Fibroblast of skin of right quadriceps (primary cell): ENCODE data around the gene DUSP19.

Source experiments
- DNase-seq: peaks from one replicate; pipeline ENCODE4 v3.0.0-alpha.2; 2013

The DUSP19 gene

DNA sequence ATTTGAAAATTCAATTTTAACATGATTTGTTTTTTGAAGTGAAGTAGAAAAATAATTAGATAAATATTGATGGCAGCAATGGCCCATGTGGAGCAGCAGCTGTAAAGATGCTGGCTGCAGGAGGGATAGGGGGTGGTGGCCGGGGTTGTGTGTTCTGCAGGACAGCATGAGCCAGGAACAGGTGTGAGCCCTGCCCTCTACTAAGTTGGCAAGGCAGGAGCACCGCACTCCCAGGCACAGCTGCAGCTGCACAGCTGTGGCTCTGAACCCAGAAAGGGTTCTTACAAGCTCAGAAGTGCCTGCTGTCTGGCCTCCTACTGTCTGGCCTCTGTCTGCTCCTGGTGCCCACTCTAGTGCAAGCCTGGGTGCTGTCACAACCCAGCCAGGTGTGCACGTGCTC is 10.0 kb upstream of the DUSP19 start:
- no peak for DNase-seq

DNA sequence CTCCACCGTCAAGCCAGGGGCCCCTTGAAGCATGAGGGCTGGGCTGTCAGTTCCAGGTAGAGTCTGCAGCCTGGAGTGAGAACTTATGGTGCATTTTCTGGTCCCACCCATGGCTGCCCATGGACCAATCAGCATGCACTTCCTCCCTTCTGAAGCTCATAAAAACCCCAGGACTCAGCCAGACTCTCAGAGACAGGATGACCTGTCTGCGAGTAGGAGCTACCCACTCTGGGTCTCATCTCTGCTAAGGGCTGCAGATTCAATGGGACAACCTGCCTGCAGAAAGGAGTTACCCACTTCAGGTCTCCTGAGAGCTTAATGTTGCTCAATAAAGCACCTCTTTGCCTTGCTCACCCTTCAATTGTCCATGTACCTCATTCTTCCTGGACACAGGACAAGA is 9.4 kb upstream of the DUSP19 start:
- no peak for DNase-seq

DNA sequence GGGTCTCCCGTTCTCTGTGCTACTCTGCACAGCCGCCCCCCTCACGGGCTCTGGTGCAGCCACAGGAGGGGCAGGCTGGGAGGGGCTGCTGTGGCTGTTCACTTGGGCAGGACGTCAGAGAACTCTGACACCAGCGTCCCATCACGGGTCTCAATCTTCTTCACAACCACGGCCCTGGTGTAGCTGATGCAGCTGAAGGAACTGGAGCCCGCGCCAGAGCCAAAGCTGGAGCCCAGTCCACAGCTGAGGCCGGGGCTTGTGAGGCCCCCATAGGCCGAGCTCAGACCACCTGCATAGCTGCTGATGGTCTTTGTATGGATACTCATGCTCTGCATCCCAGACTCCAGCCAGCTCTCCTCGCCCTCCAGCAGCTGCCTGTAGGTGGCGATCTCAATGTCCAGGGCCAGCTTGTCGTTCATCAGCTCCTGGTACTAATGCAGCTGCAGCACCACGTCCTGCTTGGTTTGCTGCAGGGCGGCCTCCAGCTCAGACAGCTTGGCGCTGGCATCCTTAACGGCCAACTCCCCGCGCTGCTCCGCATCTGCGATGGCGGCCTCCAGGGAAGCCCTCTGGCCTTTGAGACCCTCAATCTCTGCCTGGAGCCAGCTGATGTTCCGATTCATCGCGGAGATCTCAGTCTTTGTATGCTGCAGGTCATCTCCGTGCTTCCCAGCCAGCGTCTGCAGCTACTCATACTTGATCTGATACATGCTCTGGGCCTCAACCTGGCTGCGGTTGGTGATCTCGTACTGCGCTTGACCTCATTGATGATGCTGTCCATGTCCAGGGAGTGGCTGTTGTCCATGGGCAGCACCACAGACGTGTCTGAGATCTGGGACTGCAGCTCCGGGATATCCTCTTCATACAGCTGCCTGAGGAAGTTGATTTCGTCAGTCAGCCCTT is 7.4 kb upstream of the DUSP19 start:
- DNase-seq, result peak; percentile 21

DNA sequence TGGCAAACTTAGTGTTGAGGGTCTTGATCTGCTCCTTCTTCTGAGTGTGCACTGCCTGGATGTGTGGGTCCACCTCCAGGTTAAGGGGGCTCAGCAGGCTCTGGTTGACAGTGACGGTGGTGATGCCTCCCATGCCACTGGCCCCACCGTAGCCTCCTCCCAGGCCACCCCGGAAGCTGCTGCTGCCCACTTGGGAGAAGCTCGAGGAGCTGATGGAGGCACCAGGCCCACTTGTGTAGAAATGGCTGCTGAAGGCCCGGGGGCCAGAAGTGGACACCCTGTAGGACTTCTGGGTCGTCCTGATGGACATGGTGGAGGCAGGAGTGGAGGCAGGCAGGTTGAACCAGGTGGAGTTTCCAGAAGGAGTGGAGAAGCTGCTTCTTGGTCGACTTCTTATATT is 6.4 kb upstream of the DUSP19 start:
- no peak for DNase-seq

DNA sequence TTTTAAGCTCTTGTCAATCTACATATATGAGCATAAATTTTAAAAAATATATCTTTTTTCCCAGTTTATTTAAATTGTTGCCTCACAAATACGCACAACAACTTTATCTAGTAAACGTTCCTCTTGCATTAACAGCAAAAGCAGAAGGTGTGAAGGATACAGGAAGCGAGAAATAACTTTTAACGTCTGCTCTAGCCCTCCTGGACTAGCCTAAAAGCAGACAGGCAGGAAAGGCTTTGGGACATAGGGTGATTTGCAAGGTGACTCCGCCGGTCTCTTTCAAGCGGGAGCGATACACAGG is 434 bp upstream of the DUSP19 start:
- DNase-seq, result no peak

DNA sequence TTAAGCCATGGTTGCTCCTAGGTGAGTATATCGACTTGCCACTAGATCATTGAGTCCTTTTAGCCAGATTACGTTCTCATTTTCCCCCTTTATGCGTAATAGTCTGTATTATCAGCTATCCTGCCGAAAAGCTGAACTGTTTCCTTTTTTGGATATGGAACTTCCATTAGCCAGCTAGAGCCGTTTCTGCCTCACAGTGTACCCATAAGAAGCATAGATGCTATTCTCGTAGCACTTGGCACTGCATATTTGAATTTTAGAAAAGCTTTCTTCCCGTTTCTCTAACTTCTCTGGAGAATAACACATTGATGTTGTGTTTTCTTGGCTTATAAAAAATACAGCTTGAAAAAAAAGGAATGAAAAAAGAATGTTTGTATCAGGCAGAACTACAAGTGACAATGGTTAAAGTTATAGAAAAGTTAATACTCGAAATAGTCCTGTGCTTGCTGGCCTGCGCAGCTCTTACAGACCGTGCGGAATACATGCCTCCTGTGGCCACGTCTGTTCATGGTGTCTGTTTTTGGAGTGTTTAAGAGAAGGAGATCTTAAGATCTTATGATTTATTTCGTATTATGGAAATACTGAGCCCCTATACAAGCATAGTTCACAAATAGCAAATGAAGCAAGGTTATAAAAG is 710 bp downstream of the DUSP19 start:
- no peak for DNase-seq

DNA sequence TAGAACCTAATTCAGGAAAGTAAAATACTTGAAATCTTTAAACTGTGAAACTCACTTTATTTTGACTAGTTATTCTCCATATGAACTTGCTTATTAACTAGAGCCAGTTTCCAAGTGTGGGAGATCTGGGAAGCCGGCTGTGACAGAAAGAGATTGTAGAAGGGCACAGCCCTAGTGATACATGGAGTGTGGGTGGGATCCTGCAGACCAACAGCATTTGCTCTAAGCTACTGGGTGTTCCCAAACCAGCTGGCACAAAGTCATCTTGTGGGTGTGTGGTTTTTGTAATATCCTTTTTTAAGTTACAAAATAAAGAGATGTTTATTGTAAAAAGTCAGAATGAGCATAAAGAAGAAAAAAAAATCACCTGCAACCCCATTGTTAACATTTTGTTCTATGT is 3.4 kb downstream of the DUSP19 start:
- DNase-seq, result no peak

DNA sequence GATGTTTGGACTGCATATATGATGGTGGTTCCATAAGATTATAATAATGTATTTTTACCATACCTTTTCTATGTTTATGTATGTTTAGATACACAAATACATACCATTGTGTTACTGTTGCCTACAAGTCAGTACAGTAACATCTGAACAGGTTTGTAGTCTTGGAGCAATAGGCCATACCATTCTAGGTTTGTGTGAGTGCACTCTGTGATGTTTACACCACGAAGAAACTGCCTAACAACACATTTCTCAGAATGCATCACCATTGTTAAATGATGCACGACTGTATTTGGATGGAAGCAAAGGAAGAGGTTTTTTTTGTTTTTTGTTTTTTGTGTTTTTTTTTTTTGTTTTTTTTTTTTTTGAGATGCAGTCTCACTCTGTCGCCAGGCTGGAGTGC is 9.5 kb downstream of the DUSP19 start:
- DNase-seq, result no peak

DNA sequence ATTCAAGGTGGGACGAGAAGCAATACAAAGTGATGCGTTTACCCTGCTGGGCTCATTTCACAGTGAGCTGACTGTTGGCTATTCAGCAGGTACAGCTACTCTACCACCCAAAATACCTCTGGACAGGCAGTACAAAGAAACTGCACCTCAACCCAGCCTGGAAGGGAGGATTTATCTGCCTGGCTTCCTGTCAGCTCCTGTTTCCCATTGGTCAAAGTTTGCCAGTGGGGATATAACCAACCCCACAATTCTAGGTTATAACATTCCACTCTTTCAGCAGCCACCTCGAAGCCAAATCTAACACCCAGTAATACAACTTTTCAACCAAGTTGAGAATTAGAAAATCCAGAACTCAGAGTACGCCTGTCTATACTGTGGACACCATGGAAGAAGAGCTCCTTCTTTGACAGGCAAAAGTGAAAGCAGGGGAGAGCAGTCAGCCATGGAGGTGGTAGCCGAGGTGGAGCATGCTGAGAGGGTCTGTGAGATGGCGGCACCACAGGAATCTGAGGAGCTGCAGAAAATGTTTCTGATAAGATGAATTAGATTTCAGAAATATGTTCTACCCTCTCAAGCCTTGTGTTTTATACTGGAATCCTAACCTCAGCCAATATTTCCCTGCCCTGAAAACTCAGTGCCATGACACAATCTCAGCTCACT is 10.8 kb downstream of the DUSP19 start:
- no peak for DNase-seq

DNA sequence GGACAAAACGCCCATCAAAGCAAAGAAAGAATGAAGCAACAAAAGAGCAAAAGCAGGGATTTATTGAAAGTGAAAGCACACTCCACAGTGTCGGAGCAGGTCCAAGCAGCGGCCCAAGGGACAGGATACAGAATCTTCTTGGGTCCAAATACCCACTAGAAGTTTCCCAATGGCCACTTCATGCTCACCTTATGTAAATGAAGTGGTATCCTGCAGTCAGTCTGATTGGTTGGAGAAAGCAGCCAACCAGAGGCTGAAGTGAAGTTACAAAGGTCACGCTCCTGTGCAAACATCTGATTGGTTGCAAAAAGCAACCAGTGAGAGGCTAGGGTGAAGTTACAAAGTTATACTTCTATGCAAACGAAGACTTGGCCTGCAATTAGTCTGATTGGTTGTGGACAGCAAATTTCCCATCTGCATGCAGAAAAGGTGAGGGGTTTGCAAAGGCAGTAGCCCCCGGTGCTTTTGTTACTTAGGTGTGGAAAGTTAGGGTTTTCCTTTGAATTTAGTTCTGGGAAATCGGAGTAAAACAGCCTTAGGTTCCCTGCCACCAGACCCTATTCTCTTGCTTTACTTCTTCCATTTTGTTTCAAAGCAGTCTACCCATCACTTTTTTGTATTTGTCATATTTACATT is 12.9 kb downstream of the DUSP19 start:
- DNase-seq, result no peak

DNA sequence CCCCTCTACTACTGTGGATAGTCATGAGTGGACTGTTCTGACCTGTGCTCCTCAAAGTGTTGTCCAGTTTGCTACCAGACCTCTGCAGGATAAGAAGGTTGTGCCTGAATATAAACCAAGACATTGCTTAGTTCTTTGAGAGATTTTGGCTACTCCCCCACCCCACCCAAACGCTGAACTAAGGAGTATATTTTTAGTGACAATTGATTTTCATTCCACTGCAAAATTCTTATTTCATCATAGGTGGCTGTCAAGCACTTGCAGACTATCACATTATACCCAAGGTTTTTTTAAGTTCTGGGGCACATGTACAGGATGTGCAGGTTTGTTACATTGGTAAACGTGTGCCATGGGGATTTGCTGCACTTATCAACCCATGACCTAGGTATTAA is 13.4 kb downstream of the DUSP19 start:
- DNase-seq, result no peak

DNA sequence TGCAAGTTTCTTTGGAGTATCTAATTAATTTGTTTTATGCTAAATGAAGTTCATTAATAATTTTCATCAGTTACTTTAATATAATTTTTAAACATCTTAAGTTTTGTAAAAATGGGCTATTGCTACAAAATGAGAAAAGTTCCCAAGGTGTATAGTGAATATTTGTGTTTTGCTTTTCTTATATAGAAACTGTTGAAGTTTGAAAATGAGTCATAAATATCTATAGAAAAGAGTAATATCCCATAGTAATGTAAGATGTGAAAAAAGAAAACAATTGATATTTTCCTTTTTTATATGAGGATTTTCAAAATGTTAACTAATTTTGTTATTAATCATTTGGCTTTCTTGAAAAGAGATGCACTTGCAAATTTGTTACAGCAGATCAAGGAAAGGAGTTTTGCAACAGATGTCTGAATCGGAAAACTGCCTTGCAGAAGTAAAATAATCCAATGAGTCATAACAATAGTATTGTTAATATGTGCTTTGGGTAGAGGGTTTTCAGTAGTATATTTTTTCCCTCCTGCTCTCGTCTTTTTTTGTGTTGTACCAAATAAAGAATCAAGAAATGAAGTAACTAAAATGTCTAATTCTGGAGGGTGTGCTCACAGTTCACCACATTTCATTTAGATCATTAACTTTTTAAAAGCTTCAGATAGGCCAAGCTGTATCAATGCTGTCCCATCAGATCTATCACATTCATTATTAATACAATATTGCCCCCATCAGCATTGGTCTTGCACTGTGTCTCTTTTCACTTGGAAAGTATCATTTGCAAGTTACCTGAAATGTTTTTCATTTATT is 15.5 kb downstream of the DUSP19 start:
- DNase-seq, result peak; percentile 54

DNA sequence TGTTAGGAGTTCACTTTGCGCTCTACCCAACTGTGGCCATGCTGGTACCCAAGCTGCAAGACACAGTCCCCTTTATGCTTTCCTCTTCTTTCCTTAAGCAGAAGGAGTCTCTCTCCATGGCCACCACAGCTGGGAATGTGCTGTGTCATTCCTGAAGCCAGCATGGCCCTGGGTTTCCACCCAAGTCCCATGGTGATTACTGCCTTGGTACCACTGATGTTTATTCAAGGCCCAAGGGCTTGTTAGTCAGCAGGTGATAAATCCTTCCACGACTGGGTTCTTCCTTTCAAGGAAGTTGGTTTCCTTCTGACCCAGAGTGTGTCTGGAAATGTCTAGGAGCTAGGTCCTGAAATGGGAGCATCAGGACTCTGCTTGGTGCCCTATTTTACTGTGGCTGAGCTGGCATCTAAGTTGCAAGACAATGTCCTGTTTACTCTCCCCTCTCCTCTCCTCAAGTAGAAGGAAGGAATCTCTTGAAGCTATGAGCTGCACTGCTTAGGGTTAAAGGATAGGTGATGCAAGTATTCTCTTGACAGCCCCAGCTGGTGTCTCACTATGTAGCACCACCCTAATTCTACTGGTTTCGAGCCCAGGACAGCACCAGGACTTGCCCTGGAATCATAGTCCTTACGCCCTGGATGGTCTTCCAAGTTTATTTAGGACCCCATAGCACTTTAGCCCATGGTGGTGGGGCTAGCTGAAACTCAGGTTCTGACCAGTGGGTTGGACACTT is 27.0 kb downstream of the DUSP19 start:
- peak; percentile 7 for DNase-seq

DNA sequence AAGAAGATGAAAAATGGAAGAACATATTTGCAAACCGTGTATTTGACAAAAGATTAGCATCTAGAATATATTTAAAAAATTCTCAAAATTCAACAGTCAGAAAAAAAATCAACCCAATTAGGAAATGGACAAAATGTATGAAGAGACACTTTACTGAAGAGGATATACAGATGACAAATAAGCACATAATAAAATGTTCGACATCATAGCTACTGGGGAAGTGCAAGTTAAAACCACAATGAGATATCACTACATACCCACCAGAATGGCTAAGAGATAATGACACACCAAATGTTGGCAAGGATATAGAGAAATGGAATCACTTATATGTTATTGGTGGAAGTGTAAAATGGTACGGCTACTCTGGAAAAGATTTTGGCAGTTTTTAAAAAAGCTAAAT is 34.0 kb downstream of the DUSP19 start:
- DNase-seq, result no peak

DNA sequence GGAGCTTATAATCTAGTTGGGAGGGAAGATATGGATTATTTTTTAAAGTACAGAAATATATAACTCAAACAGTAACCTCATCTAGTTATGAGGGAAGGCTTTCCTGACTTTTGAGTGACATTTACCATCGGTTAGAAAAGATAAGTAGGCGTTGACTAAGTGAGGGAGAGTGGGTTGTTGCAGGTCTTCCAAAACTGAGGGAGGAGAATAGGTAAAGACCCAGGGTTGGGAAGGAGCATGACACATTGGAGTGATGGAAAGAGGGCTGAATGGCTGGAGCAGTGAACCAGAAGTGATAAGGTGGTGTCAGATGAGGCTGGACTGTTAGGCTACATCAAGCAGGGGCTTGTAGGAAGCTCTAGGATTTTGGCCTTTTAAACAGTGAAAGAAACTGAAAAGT is 35.1 kb downstream of the DUSP19 start:
- no peak for DNase-seq

DNA sequence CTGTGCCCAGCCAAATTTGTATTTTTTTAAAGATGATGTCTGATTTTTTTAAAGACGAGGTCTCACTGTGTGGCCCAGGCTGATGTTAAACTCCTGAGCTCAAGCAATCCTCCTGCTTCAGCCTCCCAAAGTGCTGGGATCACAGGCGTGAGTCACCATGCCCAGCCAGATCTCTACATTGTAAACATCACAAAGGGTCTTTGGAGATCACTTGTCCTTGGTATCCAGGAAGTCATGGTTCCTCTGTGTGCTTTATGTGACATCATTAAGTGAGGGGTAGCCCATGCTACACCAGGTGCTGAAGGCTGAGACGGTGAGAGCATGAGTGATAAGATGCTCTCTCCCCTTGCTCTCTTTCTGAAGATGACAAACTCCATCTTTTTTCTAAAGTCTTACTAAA is 38.7 kb downstream of the DUSP19 start:
- no peak for DNase-seq

DNA sequence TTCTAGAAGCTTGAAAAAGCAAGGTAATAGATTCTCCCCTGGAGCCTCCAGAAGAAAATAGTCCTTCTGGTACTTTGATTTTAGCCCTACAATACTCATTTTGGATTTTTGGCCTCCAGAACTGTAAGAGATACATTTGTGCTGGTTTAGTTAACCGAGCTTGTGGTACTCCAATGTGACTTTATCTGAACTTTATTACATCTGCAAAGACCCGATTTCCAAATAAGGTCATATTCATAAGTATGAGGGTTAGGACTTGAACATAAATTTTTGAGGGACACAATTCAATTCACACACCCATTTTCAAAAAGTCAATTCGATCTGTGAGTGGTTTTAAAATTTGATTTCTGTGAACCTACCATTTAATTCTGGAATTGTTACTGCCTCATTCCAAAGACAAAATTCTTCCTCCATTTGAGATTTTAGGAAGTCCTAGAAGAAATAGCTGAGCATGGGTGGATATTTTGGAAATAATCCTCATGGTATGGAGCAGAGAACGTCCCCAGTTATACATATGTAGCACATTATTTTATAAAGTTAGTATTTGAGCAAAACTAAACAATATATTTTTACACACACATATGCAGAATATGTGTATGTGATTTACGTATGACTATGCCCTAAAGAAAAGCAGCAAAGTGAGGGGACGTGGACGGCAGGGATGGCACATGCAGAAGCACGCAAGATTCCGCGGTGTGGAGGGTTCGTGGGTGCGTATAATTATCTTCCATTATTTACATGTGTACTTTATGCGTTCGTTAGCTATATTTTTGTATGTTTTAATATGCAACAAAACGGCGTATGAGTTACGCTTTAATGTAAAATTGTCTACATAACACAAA is 44.8 kb downstream of the DUSP19 start:
- no peak for DNase-seq

DNA sequence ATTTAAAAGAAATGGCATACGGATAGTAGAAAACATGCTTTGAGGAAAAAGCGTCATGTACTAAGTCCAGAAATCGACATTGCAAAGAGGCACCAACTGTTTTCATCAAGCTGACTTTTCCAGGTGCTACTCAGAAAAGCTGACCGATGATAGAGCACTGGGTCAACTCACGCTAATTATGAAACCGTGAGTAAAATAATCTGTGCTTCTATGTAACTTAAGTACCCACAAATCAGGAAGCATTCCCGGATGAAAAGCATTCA is 45.3 kb downstream of the DUSP19 start:
- DNase-seq, result no peak

DNA sequence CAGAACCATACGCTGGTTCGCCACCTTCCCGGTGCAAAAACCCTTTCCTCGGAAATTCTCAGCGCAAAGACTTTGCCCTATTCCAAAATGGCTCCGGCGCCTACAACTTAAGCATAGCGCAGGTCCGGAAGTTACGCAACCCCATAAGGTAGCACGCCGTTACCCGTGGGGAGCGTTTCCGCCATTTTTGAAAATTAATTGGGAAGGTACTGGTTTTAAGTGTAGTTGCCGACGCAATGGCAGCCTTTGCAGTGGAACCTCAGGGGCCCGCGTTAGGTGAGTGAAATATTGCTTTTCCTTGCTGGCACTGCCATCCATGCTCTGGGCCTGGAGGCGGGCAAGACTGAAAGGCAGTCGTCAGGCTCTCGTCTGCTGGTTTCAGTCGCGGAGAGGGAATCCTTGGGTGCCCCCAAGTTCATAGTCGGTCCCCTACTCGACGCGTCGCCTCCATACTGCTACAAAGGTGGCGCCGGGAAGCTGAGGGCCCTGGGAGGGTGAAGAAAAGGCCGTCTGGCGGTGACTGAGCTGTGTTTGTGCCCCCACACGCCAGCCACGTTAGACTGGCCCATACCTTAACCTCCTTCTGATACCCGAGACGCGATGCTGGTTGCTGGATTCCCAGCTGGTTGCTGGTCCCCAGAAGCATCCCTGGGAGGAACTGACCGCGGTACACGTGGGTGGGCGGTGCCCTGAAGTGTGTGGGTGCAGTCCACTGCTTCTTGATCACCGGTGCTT is 45.8 kb downstream of the DUSP19 start, which contains the start of gene NUP35:
Gene NUP35 (plus strand): TSS at position 222 of the 735 bp plus-strand sequence. CDS start 15 bp downstream, at position 237.
- DNase-seq, result peak; percentile 90

DNA sequence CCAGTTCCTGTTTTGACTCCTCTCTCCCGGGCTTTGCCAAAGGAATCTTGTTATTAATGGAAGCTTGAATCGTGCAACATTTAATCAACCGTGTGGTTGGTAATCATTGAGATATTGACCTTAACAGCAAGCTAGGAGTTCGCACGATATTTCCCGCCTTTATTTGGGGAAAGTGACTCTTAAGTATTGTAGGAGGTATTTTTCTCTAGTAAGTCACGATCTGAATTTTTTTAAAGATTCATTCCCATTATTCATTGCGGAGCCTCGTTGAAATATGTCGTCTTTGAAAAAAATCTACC is 46.4 kb downstream of the DUSP19 start:
- no peak for DNase-seq
